ENCODE results near the gene DGCR8. TPM values are rescaled to one million over a fixed set of nuclear protein-coding genes. Genes with fewer than 3 reads are reported as not detected.

DGCR8 gene
- total RNA-seq, 1 donor from 2014 or later, result 21.1 TPM

GRCh38 chr22:20123366-20124082 lies 43.5 kb downstream of the DGCR8 start:
- DNase-seq (ENCODE audit: low read depth), result no peak

- no peak for DNase-seq (ENCODE audit: low read depth)
Measured at GRCh38 chr22:20124083-20124787, 44.2 kb downstream of the DGCR8 start.

GRCh38 chr22:20125201-20126174 lies 45.4 kb downstream of the DGCR8 start:
- DNase-seq (ENCODE audit: low read depth), result no peak

- no peak for DNase-seq (ENCODE audit: low read depth)
Measured at GRCh38 chr22:20126284-20127029, 46.4 kb downstream of the DGCR8 start.

GRCh38 chr22:20127318-20127868 lies 47.4 kb downstream of the DGCR8 start:
- DNase-seq (ENCODE audit: low read depth), result no peak

GRCh38 chr22:20127869-20128618 lies 48.0 kb downstream of the DGCR8 start:
- no peak for DNase-seq (ENCODE audit: low read depth)

- DNase-seq (ENCODE audit: low read depth), result no peak
Measured at GRCh38 chr22:20128619-20128901, 48.5 kb downstream of the DGCR8 start.

- peak; percentile 59 for DNase-seq (ENCODE audit: low read depth)
Measured at GRCh38 chr22:20128902-20129746, 49.1 kb downstream of the DGCR8 start.

GRCh38 chr22:20129747-20130014 lies 49.6 kb downstream of the DGCR8 start:
- no peak for DNase-seq (ENCODE audit: low read depth)

GRCh38 chr22:20130319-20130718 lies 50.3 kb downstream of the DGCR8 start:
- no peak for DNase-seq (ENCODE audit: low read depth)

GRCh38 chr22:20130731-20131596 lies 50.9 kb downstream of the DGCR8 start:
- DNase-seq (ENCODE audit: low read depth), result peak; percentile 82

GRCh38 chr22:20131597-20131858 lies 51.5 kb downstream of the DGCR8 start, which contains the start of gene ZDHHC8:
TSS of gene ZDHHC8 (plus strand) at chr22:20131804. CDS start at chr22:20131948, 144 bp downstream.
- DNase-seq (ENCODE audit: low read depth), result peak; percentile 26

- DNase-seq (ENCODE audit: low read depth), result no peak
Measured at GRCh38 chr22:20131859-20132685, 52.0 kb downstream of the DGCR8 start.

GRCh38 chr22:20132686-20133246 lies 52.7 kb downstream of the DGCR8 start:
- DNase-seq (ENCODE audit: low read depth), result no peak

GRCh38 chr22:20133930-20134549 lies 54.0 kb downstream of the DGCR8 start:
- DNase-seq (ENCODE audit: low read depth), result no peak

- DNase-seq (ENCODE audit: low read depth), result no peak
Measured at GRCh38 chr22:20135265-20135664, 55.2 kb downstream of the DGCR8 start.

Data from myocyte (in vitro differentiated cells).